Measurements from ENCODE around the gene EXPH5.

DNA sequence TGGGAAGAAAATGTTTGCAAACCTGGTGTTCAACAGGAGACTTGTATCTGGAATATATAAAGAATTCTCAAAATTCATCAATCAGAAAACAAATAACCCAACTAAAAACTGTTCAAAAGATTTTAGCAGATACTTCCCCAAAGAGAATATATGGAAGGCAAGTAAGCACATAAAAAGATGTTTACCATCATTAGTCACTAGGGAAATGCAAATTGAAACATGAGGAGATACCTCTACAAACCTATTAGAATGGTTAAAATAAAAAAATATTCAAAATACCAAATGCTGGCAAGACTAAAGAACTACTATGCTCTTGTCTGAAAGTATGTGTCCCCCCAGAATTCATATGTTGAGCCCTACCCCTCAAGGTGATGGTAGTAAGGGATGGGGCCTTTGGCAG is 8.6 kb downstream of the EXPH5 start:
- TF ChIP-seq TCF4 (CRISPR knock-in tag; IDR thresholded peaks at IDR 0.05; ENCODE audit: borderline replicate concordance) (no peak), OSR1 (CRISPR knock-in tag; IDR thresholded peaks at IDR 0.05) (no peak), TOX (CRISPR knock-in tag; IDR thresholded peaks at IDR 0.05; ENCODE audit: borderline replicate concordance) (no peak), BACH2 (CRISPR knock-in tag; IDR thresholded peaks at IDR 0.05; ENCODE audit: borderline replicate concordance) (no peak)
- TF ChIP-seq, protein P1, sequence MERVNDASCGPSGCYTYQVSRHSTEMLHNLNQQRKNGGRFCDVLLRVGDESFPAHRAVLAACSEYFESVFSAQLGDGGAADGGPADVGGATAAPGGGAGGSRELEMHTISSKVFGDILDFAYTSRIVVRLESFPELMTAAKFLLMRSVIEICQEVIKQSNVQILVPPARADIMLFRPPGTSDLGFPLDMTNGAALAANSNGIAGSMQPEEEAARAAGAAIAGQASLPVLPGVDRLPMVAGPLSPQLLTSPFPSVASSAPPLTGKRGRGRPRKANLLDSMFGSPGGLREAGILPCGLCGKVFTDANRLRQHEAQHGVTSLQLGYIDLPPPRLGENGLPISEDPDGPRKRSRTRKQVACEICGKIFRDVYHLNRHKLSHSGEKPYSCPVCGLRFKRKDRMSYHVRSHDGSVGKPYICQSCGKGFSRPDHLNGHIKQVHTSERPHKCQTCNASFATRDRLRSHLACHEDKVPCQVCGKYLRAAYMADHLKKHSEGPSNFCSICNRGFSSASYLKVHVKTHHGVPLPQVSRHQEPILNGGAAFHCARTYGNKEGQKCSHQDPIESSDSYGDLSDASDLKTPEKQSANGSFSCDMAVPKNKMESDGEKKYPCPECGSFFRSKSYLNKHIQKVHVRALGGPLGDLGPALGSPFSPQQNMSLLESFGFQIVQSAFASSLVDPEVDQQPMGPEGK (CRISPR knock-in tag; IDR thresholded peaks at IDR 0.05; ENCODE audit: borderline replicate concordance), result no peak
- TF ChIP-seq, protein P2, sequence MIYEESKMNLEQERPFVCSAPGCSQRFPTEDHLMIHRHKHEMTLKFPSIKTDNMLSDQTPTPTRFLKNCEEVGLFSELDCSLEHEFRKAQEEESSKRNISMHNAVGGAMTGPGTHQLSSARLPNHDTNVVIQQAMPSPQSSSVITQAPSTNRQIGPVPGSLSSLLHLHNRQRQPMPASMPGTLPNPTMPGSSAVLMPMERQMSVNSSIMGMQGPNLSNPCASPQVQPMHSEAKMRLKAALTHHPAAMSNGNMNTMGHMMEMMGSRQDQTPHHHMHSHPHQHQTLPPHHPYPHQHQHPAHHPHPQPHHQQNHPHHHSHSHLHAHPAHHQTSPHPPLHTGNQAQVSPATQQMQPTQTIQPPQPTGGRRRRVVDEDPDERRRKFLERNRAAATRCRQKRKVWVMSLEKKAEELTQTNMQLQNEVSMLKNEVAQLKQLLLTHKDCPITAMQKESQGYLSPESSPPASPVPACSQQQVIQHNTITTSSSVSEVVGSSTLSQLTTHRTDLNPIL (CRISPR knock-in tag; IDR thresholded peaks at IDR 0.05; ENCODE audit: low read depth), result no peak
- TF ChIP-seq, protein P3, sequence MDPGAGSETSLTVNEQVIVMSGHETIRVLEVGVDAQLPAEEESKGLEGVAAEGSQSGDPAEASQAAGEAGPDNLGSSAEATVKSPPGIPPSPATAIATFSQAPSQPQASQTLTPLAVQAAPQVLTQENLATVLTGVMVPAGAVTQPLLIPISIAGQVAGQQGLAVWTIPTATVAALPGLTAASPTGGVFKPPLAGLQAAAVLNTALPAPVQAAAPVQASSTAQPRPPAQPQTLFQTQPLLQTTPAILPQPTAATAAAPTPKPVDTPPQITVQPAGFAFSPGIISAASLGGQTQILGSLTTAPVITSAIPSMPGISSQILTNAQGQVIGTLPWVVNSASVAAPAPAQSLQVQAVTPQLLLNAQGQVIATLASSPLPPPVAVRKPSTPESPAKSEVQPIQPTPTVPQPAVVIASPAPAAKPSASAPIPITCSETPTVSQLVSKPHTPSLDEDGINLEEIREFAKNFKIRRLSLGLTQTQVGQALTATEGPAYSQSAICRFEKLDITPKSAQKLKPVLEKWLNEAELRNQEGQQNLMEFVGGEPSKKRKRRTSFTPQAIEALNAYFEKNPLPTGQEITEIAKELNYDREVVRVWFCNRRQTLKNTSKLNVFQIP (CRISPR knock-in tag; IDR thresholded peaks at IDR 0.05; ENCODE audit: borderline replicate concordance, low read depth), result no peak
- TF ChIP-seq, protein P4, sequence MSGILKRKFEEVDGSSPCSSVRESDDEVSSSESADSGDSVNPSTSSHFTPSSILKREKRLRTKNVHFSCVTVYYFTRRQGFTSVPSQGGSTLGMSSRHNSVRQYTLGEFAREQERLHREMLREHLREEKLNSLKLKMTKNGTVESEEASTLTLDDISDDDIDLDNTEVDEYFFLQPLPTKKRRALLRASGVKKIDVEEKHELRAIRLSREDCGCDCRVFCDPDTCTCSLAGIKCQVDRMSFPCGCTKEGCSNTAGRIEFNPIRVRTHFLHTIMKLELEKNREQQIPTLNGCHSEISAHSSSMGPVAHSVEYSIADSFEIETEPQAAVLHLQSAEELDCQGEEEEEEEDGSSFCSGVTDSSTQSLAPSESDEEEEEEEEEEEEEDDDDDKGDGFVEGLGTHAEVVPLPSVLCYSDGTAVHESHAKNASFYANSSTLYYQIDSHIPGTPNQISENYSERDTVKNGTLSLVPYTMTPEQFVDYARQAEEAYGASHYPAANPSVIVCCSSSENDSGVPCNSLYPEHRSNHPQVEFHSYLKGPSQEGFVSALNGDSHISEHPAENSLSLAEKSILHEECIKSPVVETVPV (CRISPR knock-in tag; IDR thresholded peaks at IDR 0.05), result no peak
